HG02642 (cell line): ENCODE data around the gene CHD2.

Experiments used
- ATAC-seq: cut with Tn5 transposase; IDR thresholded peaks from one replicate; pipeline ENCODE4 v1.9.1; 2021; ENCODE audit warnings: mild to moderate bottlenecking; ENCODE audit not compliant: unreplicated experiment, poor library complexity

Gene CHD2

DNA sequence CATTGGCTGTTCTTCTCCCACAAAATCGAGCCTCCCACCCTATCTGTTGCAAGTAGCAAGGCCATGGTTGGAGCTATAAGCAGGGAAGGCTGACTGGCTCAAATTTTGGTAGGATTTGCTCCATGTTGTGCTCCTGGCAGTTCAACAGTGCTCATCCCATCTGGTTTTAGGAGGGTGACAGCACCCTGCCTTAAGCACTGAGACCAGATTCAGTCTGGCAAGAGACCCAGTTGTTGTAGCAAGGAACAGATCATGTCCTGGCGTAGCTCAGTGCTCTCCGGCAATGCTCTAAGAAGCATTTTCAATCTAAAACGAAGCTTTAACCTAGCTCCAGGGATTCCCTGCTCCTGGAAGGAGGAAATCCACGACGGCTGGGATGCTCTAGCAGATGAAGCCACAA, 97.7 kb downstream of the CHD2 start:
- no peak for ATAC-seq

DNA sequence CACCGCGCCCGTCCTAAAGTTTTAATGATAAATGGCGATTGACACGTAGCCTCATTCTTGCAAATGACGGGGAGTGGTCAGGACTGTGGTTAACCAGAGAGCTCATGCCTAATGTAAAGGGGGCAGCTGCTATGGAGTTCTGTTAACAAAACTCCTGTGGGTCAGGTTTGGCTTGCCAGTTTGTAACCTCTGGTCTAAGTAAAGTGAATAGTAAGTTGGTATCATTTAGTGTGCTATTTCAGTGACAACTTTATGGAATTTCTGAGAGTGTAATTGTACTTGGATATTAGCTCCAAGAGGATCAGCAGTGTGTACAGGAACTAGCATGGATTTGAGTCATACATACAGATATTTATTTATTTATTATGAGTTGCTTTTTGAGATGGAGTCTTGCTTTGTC, 101.0 kb downstream of the CHD2 start:
- no peak for ATAC-seq

DNA sequence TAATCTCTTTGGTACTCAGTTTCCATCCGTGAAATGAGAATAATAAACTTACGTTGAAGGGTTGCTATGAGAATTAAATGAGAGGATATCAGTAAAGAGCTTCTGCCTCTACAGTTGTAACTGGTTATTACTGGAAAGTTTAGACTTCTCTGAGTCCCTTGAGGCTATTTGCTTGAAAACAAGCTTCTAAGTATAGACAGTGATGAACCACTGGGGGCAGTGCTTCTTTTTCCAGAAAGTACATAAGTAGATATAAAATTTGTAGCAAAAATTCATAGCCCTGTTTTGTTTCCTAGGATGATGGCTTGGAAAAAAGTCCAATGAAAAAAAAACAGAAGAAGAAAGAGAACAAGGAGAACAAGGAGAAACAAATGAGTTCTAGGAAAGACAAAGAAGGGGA, 101.8 kb downstream of the CHD2 start:
- no peak for ATAC-seq

DNA sequence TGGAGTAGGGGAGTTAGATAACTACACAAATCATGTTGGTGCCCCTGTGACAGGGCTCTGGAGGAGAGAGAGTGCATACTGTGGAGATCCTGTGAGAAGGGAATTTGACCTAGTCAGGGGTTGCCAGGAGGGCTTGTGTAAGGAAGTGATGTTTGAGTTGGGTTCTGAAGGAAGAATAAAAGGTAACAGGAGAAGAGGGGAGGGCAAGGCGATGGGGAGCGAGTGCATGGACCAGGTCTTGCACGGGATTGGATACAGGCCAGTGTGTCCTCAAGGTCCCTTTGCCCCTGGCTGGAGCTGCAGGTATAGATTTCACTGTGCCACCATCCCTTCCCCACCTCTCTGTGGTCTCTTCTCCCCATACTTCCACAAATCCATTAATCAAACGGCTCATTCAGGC, 105.0 kb downstream of the CHD2 start:
- no peak for ATAC-seq

DNA sequence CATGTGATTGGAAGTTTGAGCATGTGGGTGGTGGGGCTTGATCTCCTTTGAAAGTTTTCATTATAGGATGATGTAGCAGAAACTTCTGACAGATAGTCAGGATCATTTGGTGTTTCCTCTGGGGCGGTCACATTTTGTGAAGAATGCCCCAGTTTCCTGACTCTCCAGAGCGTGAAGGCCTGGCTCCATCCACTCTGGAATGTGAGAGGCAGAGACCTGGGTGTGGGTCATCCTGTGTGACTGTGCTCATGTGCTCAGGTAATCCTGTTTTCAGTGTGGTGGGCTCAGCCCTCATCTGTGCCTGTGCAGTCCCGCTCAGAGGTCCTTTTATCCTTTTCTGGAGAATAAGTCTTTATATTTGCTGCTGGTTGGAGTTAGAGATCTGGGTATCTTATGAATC, 107.9 kb downstream of the CHD2 start:
- no peak for ATAC-seq

DNA sequence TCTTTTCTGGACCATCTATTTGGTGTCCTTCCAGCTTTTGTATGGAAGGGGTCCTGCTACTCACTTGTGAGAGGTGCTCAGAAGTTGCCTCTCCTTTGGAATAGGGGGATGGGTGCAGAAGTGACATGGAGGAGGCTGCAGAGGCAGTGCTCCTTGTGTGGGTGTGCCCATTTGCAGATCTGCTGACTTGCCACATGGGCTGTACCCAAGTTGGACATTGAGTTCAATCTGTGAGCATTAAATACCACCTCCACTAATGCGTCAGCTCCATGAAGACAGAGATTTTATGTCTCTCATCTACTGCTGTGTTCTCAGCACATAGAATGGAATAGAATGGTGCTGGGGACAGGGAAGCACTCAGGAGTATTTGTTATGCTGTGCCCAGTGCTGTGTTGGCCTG, 112.7 kb downstream of the CHD2 start:
- ATAC-seq: no peak

DNA sequence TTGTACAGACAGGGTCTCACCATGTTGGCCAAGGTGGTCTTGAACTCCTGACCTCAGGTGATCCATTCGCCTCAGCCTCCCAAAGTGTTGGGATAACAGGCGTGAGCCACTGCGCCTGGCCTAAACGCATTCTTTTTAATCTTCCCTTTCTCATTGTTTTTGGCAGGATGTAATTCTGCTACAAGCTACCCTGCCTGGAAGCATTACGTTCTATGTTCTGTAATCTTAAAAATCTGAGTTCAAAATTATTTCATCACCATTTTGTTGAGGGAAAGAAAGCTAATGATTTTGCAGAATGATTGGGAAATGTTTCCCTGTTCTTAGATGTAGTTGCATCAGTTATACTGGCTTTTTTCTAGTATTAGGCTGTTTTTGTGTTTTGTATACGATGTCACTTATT, 117.4 kb downstream of the CHD2 start:
- no peak for ATAC-seq

DNA sequence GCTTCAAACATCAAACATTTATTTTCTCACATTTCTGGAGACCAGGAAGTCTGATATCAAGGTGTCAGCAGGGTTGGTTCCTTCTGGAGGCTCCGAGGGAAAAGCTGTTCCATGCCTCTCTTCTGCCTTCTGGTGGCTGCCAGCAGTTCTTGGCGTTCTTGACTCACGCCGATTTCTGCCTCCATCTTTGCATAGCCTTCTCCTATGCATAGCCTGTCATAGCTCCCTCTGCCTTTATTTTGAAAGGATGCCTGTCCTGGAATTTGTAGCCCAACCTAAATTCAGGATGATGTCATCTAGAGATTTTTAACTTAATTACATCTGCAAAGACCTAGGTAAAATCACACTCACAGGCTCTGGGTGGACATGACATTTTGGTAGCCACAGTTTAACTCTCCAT, 118.5 kb downstream of the CHD2 start:
- no peak for ATAC-seq

DNA sequence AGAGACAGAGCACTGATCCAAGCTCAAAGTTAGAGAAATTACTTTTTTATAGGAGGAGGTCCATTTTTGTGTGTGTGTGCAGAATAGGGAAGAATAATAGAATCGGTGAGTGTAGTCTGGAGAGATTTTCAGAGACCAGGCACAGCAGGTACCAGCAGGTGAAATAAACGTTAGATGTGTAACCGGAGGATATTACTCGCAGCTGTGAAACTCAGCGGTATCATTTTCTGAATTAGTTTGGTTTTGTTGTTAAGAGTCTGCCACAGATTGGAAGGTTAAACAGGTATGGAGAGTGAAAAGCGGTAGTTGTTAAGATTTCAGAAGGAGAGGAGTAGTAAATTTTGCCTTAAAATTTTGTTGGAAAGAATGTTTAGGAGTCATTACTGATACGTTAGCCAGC, 119.0 kb downstream of the CHD2 start:
- no peak for ATAC-seq

DNA sequence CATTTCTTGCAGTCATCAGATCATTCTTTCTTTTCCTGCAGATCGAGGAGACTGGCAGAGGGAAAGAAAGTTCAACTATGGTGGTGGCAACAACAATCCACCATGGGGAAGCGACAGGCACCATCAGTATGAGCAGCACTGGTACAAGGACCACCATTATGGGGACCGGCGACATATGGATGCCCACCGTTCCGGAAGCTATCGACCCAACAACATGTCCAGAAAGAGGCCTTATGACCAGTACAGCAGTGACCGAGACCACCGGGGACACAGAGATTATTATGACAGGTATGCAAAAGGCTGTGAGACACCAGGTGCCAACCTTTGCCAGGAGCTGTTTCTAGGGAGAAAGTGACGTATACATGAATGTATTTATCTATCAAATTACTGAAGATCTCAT, 119.8 kb downstream of the CHD2 start:
- ATAC-seq: no peak

DNA sequence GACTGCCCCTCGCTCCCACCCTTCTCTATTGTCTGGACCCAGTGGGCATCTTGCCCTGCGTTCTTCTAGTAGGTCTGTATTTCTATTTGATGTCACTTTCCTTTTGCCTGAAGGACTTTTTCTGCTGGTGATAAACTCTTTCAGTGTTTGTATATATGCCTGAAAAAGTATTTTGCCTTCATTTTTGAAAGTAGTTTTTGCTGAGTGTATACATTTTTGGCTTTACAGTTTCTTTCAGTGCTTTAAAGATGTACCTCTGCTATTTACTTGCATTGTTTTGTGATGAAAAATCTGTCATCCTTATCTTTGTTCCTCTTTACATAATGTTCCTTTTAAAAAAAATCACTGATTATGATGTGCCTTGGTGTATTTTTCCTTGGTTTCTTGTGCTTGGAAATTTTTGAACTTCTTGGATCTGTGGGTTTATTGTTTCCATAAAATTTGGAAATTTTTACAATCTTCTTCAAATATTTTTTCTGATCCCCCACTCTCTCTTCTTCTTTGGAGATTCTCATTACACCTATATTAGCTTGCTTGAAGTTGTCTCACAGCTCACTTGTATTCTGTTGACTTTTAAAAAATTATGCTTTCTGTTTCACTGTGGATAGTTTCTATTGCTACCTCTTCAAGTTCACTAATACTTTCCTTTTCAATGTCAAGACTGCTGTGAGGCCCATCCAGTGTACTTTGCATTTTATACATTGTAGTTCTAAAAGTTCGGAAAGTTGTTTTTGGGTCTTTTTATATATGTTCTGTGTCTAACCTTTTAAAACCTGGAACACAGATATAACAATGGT, 121.0 kb downstream of the CHD2 start:
- ATAC-seq: peak; percentile 71

DNA sequence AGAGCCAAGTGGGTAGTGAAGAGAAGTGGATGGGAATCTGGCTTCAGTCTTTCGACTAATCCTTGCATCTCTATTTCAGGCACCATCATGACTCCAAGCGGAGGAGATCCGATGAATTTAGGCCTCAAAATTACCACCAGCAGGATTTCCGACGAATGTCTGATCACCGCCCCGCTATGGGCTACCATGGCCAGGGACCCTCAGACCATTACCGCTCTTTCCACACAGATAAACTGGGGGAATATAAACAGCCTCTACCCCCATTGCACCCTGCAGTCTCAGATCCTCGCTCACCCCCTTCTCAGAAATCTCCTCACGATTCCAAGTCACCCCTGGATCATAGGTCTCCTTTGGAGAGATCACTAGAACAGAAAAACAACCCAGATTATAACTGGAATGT, 124.2 kb downstream of the CHD2 start:
- ATAC-seq: no peak

DNA sequence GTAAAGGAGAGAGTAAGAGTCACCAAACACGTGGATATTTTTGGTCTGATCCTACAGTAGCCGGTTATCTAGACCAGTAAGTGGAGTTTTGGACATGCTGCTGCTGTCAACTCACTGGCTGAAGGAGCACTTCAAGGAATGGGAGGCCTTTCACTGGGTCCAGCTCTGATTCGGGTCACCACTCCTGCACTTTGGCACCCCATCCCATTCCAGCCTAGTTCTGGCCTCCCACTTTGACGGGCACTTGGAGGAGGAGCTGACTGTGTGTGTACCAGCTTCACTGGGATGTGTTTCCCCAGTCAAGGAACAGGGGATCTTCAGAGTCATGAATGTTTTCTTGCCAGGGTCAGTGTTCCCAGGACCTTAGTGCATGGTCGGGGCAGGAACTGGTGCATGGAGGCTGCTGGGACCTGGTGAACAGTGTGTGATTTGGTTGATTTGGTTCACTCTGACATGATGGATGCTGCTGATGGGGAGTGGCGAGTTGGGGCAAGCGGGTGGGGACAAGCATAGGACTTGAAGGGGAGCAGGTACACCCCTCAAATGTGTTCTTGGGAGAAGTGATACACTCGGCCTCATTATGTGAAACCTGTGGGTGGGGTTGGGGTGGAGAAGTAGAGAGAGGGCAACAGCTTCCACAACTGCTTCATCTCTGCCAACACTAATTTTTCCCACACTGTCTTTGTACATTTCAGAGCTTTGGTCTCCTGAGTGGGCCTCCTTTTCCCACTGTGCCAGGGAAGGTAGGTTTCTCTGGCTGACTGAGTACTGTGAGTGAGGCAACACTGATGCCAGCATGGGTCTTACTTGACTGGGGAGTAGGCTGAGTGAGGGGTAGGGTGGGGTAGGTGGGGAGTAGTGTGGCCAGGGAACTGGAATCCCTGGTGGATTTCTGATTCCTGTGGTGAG, 124.8 kb downstream of the CHD2 start:
- ATAC-seq: no peak

DNA sequence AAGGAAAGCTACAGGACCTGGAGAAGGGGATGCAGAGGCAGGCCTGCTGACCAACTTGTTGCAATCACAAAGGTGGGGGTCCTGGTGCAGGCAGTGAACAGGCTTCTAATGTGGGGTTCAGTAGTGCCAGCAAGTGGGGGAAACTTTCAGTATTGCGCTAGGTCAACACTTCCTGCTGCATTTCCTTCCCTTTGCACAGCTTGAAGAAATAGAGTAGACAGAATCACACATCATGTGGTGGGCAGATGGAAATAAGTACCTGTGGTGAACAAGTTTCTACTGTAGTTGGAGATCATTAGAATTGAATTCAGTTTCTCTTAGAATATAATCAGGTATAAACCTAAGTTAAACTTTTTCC, 125.5 kb downstream of the CHD2 start:
- no peak for ATAC-seq

DNA sequence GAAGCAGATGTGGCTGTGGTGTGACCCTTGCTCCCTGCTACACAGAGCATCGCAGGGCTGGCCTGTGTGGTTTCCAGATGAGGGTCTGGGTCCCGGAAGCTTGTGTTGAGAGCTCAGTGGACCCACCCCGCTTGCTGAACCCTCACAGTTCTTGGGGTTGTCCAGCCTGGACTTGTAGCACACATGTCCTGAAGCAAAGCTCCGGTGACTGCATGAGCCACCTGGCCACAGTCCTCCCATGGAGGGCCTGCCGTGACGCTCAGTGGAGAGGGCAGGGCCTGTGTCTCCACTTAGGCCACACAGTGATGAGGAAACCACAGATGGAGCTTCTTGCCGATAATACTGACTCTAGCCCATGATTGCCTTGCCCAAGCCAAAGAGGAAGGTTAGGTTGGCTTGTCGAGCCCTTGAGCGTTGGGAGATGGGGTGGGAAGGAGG, 126.3 kb downstream of the CHD2 start:
- ATAC-seq: no peak

DNA sequence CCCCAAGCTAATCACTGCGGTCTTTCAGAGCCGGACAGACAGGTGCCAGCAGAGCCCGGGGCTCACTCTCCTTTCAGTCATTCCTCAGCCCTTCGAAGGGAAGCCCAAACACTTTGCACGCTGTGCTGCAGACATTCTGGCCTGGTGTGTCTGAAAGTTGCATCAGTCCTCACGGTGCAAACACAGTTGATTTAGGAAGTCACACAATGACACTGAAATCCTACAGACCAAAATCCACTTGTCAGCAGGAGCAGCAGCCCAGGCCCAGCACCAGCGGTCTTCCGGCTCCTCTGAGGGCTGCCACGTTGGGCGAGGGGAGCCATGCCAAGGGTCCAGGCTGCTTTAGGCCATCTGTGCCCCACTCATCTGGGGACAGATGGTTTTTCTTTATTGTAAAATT, 127.3 kb downstream of the CHD2 start:
- ATAC-seq: no peak

DNA sequence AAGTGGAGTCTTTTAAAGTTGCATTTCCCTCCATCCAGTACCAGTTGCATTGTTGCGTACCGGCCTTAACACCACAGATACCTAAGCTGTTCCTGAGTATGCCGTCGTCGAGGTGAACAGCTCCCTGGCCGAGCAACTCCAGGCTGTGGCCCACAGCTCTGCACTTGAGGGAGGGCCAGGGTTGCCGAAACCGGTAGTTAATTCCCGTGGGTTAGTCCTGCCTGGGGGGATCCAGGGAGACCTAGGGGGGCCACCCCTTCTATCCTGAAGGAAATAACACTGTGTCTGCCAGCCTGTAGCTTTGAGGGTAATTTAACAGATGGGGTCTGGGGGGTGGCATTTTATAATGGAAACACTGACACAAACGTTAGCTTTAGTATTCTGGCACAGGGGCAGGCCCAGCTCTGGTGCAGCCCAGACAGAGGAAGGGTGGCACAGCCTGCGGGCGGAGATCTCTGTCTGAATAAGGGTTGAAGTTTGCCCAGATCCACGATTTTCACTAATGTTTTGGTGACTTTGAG, 128.0 kb downstream of the CHD2 start:
- no peak for ATAC-seq

DNA sequence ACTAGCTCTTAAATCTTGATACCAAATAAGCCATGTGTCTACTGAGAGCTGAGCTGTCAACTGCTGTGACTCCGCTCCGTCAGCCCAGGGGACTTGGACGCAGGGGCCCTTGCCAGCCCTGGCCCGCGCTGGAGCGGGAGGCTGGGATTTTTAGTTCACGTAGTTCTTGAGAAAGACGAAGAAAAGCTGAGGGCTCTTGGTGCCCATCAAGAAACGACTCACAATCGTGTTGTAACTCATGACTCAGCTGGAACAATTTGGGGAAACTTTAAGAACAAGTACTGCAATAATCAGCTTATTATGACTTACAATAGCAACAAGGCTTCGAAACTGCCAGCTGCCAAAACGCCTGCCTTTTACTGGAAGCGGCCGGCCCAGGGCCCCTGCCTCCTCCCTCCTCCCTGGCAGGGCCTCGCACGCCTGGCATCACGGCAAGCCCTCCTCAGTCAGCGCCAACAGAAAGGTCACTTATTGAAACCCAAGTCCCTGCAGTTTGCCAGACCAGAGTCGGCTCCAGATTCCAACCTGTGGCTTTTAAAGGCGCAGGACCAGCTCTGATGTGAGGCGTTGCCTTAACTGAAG, 128.6 kb downstream of the CHD2 start:
- ATAC-seq: no peak

DNA sequence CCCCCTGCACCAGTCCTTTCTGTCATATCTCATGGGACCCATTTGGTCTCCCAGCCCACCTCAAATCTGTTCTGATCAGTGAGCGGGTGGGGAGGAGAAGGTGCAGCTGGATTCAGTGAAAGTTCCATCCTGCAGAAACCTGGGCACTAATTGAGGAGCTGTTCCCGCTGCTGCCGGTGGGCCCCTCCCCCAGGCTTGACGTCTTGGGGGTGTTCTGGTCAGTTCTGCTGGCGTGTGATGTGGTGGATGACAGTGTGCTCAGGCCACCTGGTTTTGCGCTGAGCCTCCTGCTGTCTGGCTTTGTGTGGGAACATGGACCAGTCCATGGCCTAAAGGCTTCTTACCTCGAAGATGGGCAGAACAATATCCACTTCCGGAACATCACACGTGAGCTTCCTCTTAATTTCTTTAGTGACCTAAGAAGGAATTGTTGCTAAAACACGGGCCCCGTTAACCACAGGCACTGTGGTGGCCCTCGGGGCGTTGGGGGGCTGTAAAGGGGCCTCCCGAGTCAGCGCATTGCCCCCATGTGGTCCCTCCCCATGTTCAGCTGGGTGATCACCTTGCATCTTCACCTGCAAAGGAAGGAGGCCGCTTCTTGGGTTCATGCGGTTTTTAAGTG, 129.2 kb downstream of the CHD2 start:
- ATAC-seq: no peak

DNA sequence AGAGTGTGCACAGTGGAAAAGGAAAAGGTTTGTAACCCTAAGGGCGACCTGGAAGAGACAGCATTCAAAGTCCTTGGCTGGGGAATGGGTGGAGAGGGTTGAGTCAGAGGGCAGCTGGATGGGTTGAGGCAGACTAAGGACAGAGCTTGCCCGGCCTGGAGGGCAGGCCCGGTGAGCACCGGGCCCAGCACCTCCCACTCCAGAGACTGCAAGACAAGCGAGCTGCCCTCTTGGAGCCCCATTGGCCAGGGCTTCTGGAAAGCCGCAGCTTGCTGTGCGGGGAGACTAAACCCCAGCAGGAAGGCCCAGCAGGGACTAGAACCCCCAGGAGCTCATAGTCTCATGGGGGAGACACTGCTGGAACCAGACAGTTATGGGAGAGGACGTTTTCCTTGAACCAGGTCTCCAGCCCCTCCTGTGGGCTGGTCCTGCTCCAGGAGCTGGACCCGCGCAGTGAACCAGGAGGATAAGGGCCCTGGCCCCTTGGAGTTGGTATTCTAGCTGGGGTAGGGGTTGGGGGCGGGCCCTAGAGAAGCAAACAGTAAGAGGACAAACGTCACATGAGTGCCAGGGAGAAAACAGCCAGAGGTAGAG, 129.8 kb downstream of the CHD2 start:
- no peak for ATAC-seq
